ENCODE results near the gene SRCAP. TPM values are rescaled to one million over a fixed set of nuclear protein-coding genes. Genes with fewer than 3 reads are reported as not detected.

The SRCAP gene
- total RNA-seq, 2 donors from 2014 or later = 42.8 to 79.0 TPM

- Histone ChIP-seq H3K27ac (no peak overlapping the region), H3K27me3 (replicated peaks; ENCODE audit: insufficient read depth) (no peaks in the 10 kb centered on the region), H3K4me1 (replicated peaks) (no peaks in the 10 kb centered on the region), H3K36me3 (peaks cover 16 to 28% of the 10 kb centered on the region in 2 donors), H3K4me3 (no peak overlapping the region), H3K9me3 (no peaks in the 10 kb centered on the region)
- no peak for TF ChIP-seq POLR2AphosphoS5 (IDR thresholded peaks at IDR 0.05)
- no peak for TF ChIP-seq CTCF (IDR thresholded peaks at IDR 0.05)
- TF ChIP-seq POLR2A (IDR thresholded peaks at IDR 0.05) = no peak
- WGBS = 82% methylated on average over 17 of the region's 17 CpGs
- intact Hi-C loops (cut with DNase I) = no loop called here
- DNase-seq (ENCODE audit: low spot score) = no peak
Measured at GRCh38 chr16:30728899-30729672, 30.1 kb downstream of the SRCAP start.

- intact Hi-C loops (cut with DNase I) = loop anchor here (5.0 kb wide), 1 partner anchor 46 kb away; no protein-coding TSS in a partner anchor
- no peaks in the 10 kb centered on the region for H3K4me1 ChIP-seq (replicated peaks)
- TF ChIP-seq POLR2A (IDR thresholded peaks at IDR 0.05) (no peak), CTCF (IDR thresholded peaks at IDR 0.05) (no peak), POLR2AphosphoS5 (IDR thresholded peaks at IDR 0.05) (no peak)
- H3K27ac ChIP-seq = no peak overlapping the region
- H3K27me3 ChIP-seq (replicated peaks; ENCODE audit: insufficient read depth) = no peaks in the 10 kb centered on the region
- DNase-seq (ENCODE audit: low spot score) = no peak
- WGBS = 92% methylated on average over 3 of the region's 3 CpGs
- H3K9me3 ChIP-seq = no peaks in the 10 kb centered on the region
- no peak overlapping the region for H3K4me3 ChIP-seq
- H3K36me3 ChIP-seq = peaks cover 23 to 26% of the 10 kb centered on the region in 2 donors
Measured at GRCh38 chr16:30731411-30731810, 32.4 kb downstream of the SRCAP start.

- Histone ChIP-seq H3K4me3 (no peak overlapping the region), H3K9me3 (no peaks in the 10 kb centered on the region), H3K36me3 (peaks cover 28 to 40% of the 10 kb centered on the region in 2 donors), H3K27ac (no peak overlapping the region), H3K27me3 (replicated peaks; ENCODE audit: insufficient read depth) (no peaks in the 10 kb centered on the region), H3K4me1 (replicated peaks) (peaks cover 14% of the 10 kb centered on the region)
- TF ChIP-seq CTCF (IDR thresholded peaks at IDR 0.05) (no peak), POLR2A (IDR thresholded peaks at IDR 0.05) (no peak), POLR2AphosphoS5 (IDR thresholded peaks at IDR 0.05) (no peak)
- intact Hi-C loops (cut with DNase I) = no loop called here
- 92% methylated on average over 16 of the region's 17 CpGs for WGBS
- no peak for DNase-seq (ENCODE audit: low spot score)
Measured at GRCh38 chr16:30736995-30737793, 38.2 kb downstream of the SRCAP start.

- no peak for TF ChIP-seq POLR2AphosphoS5 (IDR thresholded peaks at IDR 0.05)
- no peak for TF ChIP-seq CTCF (IDR thresholded peaks at IDR 0.05)
- TF ChIP-seq POLR2A (IDR thresholded peaks at IDR 0.05) = no peak
- no peak for DNase-seq (ENCODE audit: low spot score)
- intact Hi-C loops (cut with DNase I) = no loop called here
- Histone ChIP-seq H3K9me3 (no peaks in the 10 kb centered on the region), H3K27me3 (replicated peaks; ENCODE audit: insufficient read depth) (no peaks in the 10 kb centered on the region), H3K27ac (no peak overlapping the region), H3K4me1 (replicated peaks) (peaks cover 14% of the 10 kb centered on the region), H3K4me3 (no peak overlapping the region), H3K36me3 (peaks cover 27 to 40% of the 10 kb centered on the region in 2 donors)
- WGBS = 90% methylated on average over 20 of the region's 25 CpGs
Measured at GRCh38 chr16:30737794-30738648, 39.0 kb downstream of the SRCAP start.
